Glutamatergic neuron (in vitro differentiated cells): ENCODE results near the gene FBP1. TPM values are rescaled to one million over a fixed set of nuclear protein-coding genes. Genes with fewer than 3 reads are reported as not detected.

Experiments used
- total RNA-seq: library from RNA; stranded (reverse); fragmentation: NEBNext Ultra II Directional; extraction: Animal tissue kit (Norgen Biotek cat#: 25700); gene quantifications from one replicate; pipeline ENCODE4 v1.2.1, GENCODE V29; 2021; ENCODE audit not compliant: unreplicated experiment

FBP1 gene
- total RNA-seq, 1 donor from 2014 or later: not detected

Other genes with a start within 250 kb of the FBP1 start
- 16.4 TPM for gene PCAT7, start 84.4 kb downstream of the FBP1 start, total RNA-seq
- gene FBP2, start 45.7 kb downstream of the FBP1 start, total RNA-seq: not detected
- gene AOPEP, start 87.2 kb upstream of the FBP1 start, total RNA-seq: 25.8 TPM